Immature natural killer cell (primary cell): Measurements from ENCODE around the gene KCTD16. TPM values are rescaled to one million over a fixed set of nuclear protein-coding genes. Genes with fewer than 3 reads are reported as not detected.

Experiments
- DNase-seq, 3 donors: peaks; one replicate each; pipeline ENCODE4 v3.0.0; 2022; ENCODE audit warnings: mixed read lengths in 1 of 3
- H3K27ac Mint-ChIP-seq, 6 donors: one replicate each; pipeline ENCODE4 v1.8.0; 2020; ENCODE audit warnings: mixed read lengths in 6 of 6, mild to moderate bottlenecking in 5 of 6, inconsistent platforms in 4 of 6, moderate library complexity in 3 of 6
- H3K27me3 Mint-ChIP-seq, 3 donors: one replicate each; pipeline ENCODE4 v1.8.0; 2020 to 2021; ENCODE audit warnings: low read depth in 3 of 3, mild to moderate bottlenecking in 3 of 3, mixed read lengths in 3 of 3, moderate library complexity in 3 of 3, inconsistent platforms in 1 of 3
- H3K36me3 Mint-ChIP-seq, 3 donors: one replicate each; pipeline ENCODE4 v1.8.0; 2020; ENCODE audit warnings: mixed read lengths in 3 of 3, inconsistent platforms in 2 of 3, mild to moderate bottlenecking in 2 of 3
- H3K4me1 Mint-ChIP-seq, 2 donors: one replicate each; pipeline ENCODE4 v1.8.0; 2020; ENCODE audit warnings: inconsistent platforms in 2 of 2, mild to moderate bottlenecking in 2 of 2, mixed read lengths in 2 of 2, moderate library complexity in 1 of 2
- H3K4me3 Mint-ChIP-seq, 5 donors: one replicate each; pipeline ENCODE4 v1.8.0; 2020; ENCODE audit warnings: mild to moderate bottlenecking in 5 of 5, mixed read lengths in 5 of 5, inconsistent platforms in 3 of 5, moderate library complexity in 3 of 5
- H3K9me3 Mint-ChIP-seq, 6 donors: one replicate each; pipeline ENCODE4 v1.8.0; 2020; ENCODE audit warnings: mild to moderate bottlenecking in 6 of 6, mixed read lengths in 6 of 6, inconsistent platforms in 4 of 6, moderate library complexity in 3 of 6
- polyA plus RNA-seq, 3 donors: library from polyadenylated mRNA; unstranded; fragments of 300-500 nt; fragmentation: Illumina TruSeq; gene quantifications; one replicate each; pipeline ENCODE4 v1.2.3, GENCODE V29; 2021

Gene KCTD16
- polyA plus RNA-seq, 3 donors from 2014 or later: 0.34 TPM; not detected in 2

DNA sequence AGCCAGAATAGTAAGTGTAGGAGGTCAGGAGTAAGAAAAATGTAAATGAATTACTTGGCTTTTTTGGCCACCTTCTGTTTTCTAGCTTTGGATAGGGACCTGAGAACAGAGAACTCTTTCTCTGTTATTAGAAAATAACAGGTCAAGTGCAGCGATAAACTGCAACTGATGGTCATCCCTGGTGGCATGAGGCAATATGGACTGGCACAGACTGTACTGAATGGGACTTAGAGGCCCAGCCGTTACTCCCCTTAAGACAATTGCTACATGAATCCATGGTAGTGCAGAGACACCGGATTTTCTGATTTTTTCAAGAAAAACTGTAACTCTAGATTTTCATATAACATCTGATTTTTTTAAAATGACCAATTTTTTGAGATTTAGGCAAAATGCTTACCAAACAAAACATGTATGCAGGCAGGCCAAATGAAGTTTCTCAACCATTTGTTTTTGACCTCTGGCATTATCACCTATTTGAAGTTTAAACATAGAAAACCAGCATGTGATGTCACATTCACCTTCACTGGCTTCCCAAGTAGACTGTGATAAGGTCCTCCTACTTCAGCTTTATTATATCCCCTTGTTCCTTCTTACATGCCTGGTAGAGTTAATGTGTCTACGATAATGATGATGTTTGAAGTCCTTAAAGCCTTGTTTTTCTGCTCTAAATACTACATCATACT is 262.6 kb downstream of the KCTD16 start:
- no peak overlapping the region for H3K27ac Mint-ChIP-seq
- no peaks in the 10 kb centered on the region for H3K36me3 Mint-ChIP-seq
- peaks cover 0 to 12% (median 5%) of the 10 kb centered on the region in 6 donors for H3K9me3 Mint-ChIP-seq
- no peaks in the 10 kb centered on the region for H3K4me1 Mint-ChIP-seq
- H3K4me3 Mint-ChIP-seq: no peak overlapping the region
- DNase-seq: no peak
- H3K27me3 Mint-ChIP-seq: no peaks in the 10 kb centered on the region

DNA sequence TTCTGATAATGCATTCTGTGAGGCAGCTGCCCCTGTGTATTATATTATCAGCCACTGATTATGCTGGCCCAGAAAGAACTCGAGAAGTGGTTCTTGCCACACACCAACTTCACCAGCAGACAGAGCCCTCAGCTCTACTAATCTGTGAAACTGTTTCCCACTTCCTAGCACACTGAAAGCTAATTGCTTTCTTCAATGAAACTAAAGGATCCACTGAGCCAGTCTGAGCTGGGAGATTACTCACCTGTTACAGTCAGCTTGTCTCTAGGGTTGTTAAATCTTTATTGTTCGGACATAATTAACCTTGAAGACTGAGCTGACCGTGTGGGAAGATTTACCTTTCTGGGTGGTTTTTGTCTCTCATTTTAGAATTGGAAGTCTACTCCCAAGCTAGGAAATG is 263.2 kb downstream of the KCTD16 start:
- Mint-ChIP-seq H3K27ac (no peak overlapping the region), H3K4me1 (no peaks in the 10 kb centered on the region), H3K9me3 (peaks cover 0 to 11% (median 4%) of the 10 kb centered on the region in 6 donors), H3K4me3 (no peak overlapping the region), H3K36me3 (no peaks in the 10 kb centered on the region), H3K27me3 (no peaks in the 10 kb centered on the region)
- no peak for DNase-seq

DNA sequence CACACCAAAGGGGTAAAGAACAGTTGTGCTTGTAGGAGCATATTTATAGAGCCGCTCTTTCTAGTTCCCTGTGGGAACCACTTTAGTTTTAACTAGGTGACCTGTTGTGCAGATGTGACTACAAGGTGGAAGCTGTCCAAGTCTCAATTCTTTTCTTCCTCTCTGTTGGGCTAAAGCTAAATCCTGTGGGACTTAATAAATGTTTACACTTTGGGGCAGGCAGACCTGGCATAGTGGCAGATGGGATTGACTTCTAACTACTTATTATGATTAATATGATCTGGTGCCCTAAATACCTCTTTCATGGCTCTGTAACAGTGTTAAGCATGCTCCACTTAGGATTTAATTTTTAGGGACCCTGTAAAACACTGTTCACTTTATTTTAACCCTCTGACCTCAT is 265.3 kb downstream of the KCTD16 start:
- Mint-ChIP-seq H3K9me3 (peaks cover 3 to 11% (median 6%) of the 10 kb centered on the region in 6 donors), H3K4me3 (no peak overlapping the region), H3K36me3 (no peaks in the 10 kb centered on the region), H3K27ac (no peak overlapping the region), H3K27me3 (no peaks in the 10 kb centered on the region), H3K4me1 (no peaks in the 10 kb centered on the region)
- no peak for DNase-seq

DNA sequence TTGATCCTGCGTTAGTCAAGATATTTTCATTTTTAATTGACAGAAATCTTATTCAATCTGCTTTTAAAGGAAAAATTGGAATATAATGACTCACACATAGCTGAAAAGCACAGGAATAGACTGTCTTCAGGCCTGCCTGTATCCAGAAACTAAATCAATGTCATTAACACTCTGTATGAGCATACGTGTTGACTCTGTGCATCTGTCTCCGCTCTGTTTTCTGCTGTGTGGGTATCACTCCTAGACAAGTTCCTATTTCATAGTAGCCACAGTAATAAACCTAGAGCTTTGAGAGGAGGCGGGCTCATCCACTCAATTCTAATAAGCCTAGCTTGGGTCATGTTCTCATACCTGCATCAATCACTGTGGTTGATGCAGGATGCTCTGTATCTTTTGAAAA is 267.6 kb downstream of the KCTD16 start:
- no peak overlapping the region for H3K4me3 Mint-ChIP-seq

DNA sequence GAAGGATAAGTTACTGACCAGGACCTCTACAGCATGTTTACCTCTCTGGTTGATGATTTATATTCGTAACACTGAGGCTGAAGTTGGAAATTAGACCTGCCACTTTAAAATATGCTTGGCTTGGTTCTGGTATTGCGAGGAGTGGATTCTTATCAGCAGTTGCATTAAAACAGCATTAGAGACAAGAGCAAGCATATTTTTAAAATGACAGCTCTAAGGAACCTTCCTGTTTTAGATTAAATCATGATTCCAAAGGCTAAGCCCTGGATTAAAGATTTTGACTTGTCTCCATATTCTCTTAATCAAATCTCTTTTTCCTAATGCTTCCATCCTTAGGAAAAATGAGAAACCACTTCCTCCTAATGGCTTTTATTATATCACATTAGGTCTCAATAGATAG is 277.8 kb downstream of the KCTD16 start:
- H3K4me1 Mint-ChIP-seq: no peaks in the 10 kb centered on the region
- no peaks in the 10 kb centered on the region for H3K36me3 Mint-ChIP-seq
- no peak overlapping the region for H3K4me3 Mint-ChIP-seq
- H3K9me3 Mint-ChIP-seq: peaks cover 1 to 20% (median 10%) of the 10 kb centered on the region in 6 donors
- peaks cover 0 to 1% (median 0%) of the 10 kb centered on the region in 3 donors for H3K27me3 Mint-ChIP-seq
- no peak overlapping the region for H3K27ac Mint-ChIP-seq
- no peak for DNase-seq

More for the DNA sequence above, 267.6 kb downstream of the KCTD16 start:
- DNase-seq: no peak
- H3K36me3 Mint-ChIP-seq: peaks cover 0 to 6% (median 0%) of the 10 kb centered on the region in 3 donors
- peaks cover 0 to 2% (median 0%) of the 10 kb centered on the region in 3 donors for H3K27me3 Mint-ChIP-seq
- no peaks in the 10 kb centered on the region for H3K4me1 Mint-ChIP-seq
- no peak overlapping the region for H3K27ac Mint-ChIP-seq
- H3K9me3 Mint-ChIP-seq: peaks cover 7 to 19% (median 15%) of the 10 kb centered on the region in 6 donors

DNA sequence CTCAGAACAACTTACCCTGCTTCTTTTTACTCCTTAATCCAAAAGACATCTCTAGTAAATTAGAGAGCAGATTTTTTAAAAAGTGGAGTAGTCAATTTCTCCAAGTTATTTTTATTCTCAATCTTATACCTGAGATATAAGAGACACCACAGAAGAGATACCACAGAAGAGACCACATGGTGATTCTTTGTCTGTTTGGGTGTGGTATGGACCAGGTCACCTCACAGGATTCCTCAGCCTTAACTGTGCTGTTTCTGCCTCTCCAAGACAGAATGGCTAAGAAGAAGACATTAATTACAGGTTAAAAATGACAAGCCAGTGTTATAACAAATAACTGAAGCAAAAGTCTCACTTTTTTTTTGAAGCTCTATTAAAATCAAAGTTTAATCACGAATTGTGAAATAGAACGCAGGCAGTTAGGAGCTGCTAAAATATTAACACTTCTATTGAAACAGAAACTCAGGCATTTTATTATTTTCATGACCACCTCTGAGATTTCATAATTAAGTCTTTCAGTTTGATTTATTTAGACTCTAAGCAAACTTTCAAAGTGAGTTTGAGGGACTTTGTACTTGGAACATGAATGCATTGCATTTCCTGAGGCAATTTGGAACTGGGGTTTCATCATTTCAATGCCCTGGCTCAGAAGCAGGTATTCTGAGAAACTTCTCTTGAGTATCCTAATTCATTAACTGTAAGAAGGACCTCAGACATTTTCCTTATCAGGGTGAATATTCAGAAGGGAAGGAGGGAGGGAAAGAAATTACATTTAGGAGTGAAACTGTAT is 280.7 kb downstream of the KCTD16 start:
- Mint-ChIP-seq H3K36me3 (no peaks in the 10 kb centered on the region), H3K9me3 (peaks cover 0 to 16% (median 6%) of the 10 kb centered on the region in 6 donors), H3K27ac (no peak overlapping the region), H3K4me1 (no peaks in the 10 kb centered on the region), H3K27me3 (no peaks in the 10 kb centered on the region), H3K4me3 (no peak overlapping the region)
- DNase-seq: no peak

DNA sequence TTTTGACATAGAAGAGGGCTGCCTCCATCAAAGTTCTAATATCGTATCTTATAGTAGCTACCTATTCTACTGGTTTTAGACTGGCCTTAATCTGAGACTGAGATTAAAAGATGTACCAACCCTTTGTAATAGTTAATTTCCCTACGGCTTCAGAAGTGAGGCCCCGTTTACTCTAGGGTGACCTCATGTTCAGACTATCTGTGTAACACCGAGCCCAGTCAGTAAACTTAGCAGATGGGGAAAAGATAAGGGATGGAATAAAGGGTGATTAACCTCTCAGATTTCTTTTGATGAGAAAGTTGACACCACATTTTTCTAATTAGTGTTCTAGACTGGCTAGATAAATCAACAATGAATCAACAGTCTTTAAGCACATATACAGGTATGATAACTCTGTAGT is 283.1 kb downstream of the KCTD16 start:
- H3K27ac Mint-ChIP-seq: no peak overlapping the region
- no peak overlapping the region for H3K4me3 Mint-ChIP-seq
- peaks cover 0 to 11% (median 5%) of the 10 kb centered on the region in 6 donors for H3K9me3 Mint-ChIP-seq
- no peaks in the 10 kb centered on the region for H3K27me3 Mint-ChIP-seq
- H3K36me3 Mint-ChIP-seq: no peaks in the 10 kb centered on the region
- H3K4me1 Mint-ChIP-seq: no peaks in the 10 kb centered on the region
- DNase-seq: no peak

DNA sequence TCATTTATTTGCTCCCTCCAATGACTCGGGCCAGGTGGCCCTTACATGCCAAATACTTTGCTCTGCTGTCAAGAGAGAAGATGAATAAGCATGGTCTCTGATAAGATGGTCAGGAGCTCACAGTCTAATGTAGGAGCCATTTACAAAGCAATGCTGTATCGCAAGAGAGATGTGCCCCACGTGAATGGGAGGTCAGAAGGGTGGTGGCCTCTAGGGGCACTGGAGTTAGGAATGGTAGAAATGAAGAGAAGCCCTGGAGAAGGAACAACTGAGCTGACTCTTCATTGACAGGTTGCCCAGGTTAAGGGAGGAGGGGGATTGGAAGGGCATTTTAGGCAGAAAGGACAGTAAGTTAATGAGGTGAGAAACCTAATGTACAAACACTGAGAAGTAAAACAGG is 286.5 kb downstream of the KCTD16 start:
- Mint-ChIP-seq H3K4me3 (no peak overlapping the region), H3K27me3 (no peaks in the 10 kb centered on the region), H3K4me1 (no peaks in the 10 kb centered on the region), H3K27ac (no peak overlapping the region), H3K36me3 (no peaks in the 10 kb centered on the region), H3K9me3 (peaks cover 0 to 22% (median 9%) of the 10 kb centered on the region in 6 donors)
- no peak for DNase-seq

DNA sequence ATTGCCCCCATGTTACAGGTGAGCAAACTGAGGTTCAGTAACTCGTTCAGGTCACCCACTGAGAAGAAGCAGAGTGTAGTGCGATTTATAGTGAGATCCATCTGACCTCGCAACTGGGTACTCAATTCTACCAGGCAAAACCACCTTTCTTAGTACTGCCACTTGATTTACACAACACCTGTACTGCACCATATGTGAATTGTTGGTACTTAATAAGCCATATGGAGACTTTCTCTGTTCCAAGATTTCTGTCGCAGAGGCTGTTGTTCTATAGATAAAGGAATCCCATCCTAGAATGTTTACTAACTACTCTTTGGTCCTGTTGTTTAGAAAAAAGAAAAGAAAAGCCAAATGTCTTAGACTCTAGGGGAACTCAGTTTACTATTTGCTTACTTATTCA is 287.5 kb downstream of the KCTD16 start:
- H3K4me3 Mint-ChIP-seq: no peak overlapping the region
- no peaks in the 10 kb centered on the region for H3K27me3 Mint-ChIP-seq
- peaks cover 0 to 18% (median 7%) of the 10 kb centered on the region in 6 donors for H3K9me3 Mint-ChIP-seq
- no peak for DNase-seq
- H3K36me3 Mint-ChIP-seq: no peaks in the 10 kb centered on the region
- no peaks in the 10 kb centered on the region for H3K4me1 Mint-ChIP-seq
- H3K27ac Mint-ChIP-seq: no peak overlapping the region

DNA sequence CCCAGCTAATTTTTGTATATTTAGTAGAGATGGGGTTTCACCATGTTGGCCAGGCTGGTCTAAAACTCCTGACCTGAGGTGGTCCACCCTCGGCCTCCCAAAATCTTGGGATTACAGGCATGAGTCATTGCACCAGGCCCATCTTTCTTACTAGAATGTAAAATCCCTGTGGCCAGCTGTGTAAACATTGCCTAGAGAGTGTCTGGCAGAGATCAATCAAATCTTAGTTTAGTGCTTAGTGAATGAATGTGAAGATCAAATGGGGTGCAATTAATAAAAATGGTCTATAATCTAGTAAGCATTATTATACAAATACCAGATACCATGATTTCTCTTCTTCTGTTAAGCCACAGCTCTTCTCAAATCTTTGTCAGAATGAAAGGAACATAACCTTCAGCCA is 289.9 kb downstream of the KCTD16 start:
- no peaks in the 10 kb centered on the region for H3K27me3 Mint-ChIP-seq
- H3K36me3 Mint-ChIP-seq: no peaks in the 10 kb centered on the region
- no peak overlapping the region for H3K4me3 Mint-ChIP-seq
- peaks cover 0 to 11% (median 7%) of the 10 kb centered on the region in 6 donors for H3K9me3 Mint-ChIP-seq
- H3K4me1 Mint-ChIP-seq: no peaks in the 10 kb centered on the region
- no peak overlapping the region for H3K27ac Mint-ChIP-seq
- DNase-seq: no peak

DNA sequence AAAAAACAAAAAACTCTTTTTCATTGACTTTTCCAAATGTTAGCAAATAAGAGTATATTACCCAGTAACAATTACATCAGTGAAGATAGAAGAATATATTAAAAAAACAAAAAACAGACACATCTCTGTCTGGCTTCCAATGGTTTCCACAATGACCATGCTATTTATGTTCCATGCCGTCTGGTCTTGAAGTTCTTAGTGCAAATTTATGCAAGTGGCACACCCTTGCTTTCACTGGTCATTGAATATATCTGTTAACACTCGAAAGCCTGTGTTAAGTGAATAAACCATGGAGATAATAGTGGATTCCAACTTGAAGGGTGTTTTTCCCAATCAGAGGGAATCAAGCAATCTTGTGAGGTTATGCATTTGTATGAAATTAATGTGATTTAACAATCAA is 291.9 kb downstream of the KCTD16 start:
- H3K9me3 Mint-ChIP-seq: peaks cover 0 to 11% (median 5%) of the 10 kb centered on the region in 6 donors
- H3K4me1 Mint-ChIP-seq: no peaks in the 10 kb centered on the region
- no peak for DNase-seq
- no peaks in the 10 kb centered on the region for H3K36me3 Mint-ChIP-seq
- no peak overlapping the region for H3K4me3 Mint-ChIP-seq
- H3K27me3 Mint-ChIP-seq: peaks cover 0 to 2% (median 2%) of the 10 kb centered on the region in 3 donors
- H3K27ac Mint-ChIP-seq: no peak overlapping the region

DNA sequence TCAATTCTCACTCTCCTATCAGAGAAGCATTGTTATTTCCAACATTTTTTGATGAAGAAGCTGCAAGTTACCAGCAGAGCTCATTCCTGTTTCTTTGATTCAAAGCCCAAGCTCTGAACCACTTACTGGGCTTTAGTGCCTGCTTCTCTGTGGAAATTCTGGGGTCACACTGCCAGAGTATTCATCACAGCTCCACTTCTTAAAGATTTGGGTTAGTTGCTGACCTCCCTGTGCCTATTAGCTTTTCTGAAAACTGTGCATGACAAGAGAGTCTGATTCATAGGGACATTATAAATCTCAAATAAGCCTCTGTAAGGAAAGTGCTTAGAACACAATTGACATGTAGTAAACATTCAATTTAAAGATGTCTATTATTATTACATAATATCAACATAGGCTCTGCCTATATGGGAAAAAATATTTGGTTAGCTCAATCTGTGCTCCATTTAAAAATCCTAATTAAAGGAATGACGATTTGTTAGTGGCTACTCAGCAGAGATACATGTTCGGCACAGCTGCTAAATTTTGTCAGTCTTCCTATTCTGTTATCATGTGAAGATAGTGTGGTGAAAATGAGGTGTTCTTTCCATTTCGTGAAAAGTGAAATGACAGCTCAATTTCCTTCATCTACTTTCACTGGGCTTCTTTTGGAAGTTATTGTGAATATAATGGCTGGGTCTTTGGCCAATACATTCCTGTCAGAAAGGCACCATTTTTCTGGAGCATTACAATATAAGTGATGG is 293.0 kb downstream of the KCTD16 start:
- no peak overlapping the region for H3K27ac Mint-ChIP-seq
- H3K4me3 Mint-ChIP-seq: no peak overlapping the region
- H3K4me1 Mint-ChIP-seq: no peaks in the 10 kb centered on the region
- H3K27me3 Mint-ChIP-seq: peaks cover 2 to 3% (median 2%) of the 10 kb centered on the region in 3 donors
- H3K9me3 Mint-ChIP-seq: peaks cover 2 to 11% (median 6%) of the 10 kb centered on the region in 6 donors
- H3K36me3 Mint-ChIP-seq: no peaks in the 10 kb centered on the region
- DNase-seq: no peak

DNA sequence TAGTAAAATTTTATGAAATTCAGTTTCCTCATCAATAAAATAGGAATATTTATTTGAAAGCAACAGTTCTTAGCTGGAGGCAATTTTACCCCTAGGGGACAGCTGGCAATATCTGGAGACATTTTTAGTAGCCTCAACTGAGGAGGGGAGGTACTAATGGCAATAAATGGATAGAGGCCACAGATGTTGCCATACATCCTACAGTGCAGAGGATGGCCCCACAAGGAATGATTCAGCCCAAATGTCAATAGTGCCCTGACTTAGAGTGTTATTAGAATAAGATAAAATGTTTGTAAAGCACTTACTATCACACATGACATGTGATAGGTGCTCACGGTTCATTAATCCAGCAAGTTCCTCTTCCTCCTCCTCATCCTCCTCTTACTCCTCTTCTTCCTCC is 293.6 kb downstream of the KCTD16 start:
- Mint-ChIP-seq H3K4me3 (no peak overlapping the region), H3K9me3 (peaks cover 2 to 11% (median 6%) of the 10 kb centered on the region in 6 donors), H3K4me1 (no peaks in the 10 kb centered on the region), H3K27ac (no peak overlapping the region), H3K36me3 (no peaks in the 10 kb centered on the region), H3K27me3 (peaks cover 2 to 3% (median 2%) of the 10 kb centered on the region in 3 donors)
- no peak for DNase-seq

DNA sequence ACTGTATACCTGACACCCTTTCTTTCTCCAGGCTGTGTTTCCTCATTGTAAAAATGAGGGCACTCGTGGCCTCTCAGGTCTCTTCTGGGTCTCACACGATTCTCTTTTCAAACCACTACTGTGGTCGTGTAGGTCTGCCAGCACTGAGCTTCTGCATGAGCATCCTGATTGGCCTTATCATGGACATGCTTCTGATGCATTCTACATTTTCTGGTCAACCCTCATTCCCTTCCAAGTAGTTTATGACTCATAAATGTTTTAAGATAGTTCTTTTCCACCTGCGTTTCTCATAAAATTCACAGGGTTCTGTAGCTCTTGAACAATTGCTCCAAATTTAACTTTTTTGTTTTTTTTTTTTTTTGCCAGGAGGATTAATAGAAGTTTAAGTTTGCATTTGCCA is 294.8 kb downstream of the KCTD16 start:
- H3K4me1 Mint-ChIP-seq: no peaks in the 10 kb centered on the region
- no peak overlapping the region for H3K27ac Mint-ChIP-seq
- peaks cover 2 to 3% (median 2%) of the 10 kb centered on the region in 3 donors for H3K27me3 Mint-ChIP-seq
- peaks cover 2 to 7% (median 5%) of the 10 kb centered on the region in 6 donors for H3K9me3 Mint-ChIP-seq
- H3K4me3 Mint-ChIP-seq: no peak overlapping the region
- no peaks in the 10 kb centered on the region for H3K36me3 Mint-ChIP-seq
- DNase-seq: no peak
